IPS-18a (cell line): ENCODE data around the gene USP22.
"Not testable (repeated sequence)": the region's sequence is repeated elsewhere in the genome, so short reads cannot be mapped to it uniquely, and the experiment has no call there.

Source experiments
- H3K27ac ChIP-seq: one replicate; pipeline ENCODE4 v1.5.1; 2013; ENCODE audit warnings: low read length
- H3K27me3 ChIP-seq: one replicate; pipeline ENCODE4 v1.6.1; 2013; ENCODE audit warnings: mild to moderate bottlenecking, low read length; ENCODE audit not compliant: control insufficient read depth, insufficient read depth
- H3K36me3 ChIP-seq: one replicate; pipeline ENCODE4 v1.6.1; 2013; ENCODE audit warnings: low read depth, low read length; ENCODE audit not compliant: control insufficient read depth
- H3K4me1 ChIP-seq: one replicate; pipeline ENCODE4 v1.6.1; 2013; ENCODE audit warnings: low read depth, low read length; ENCODE audit not compliant: control insufficient read depth
- H3K4me3 ChIP-seq: one replicate; pipeline ENCODE4 v1.5.1; 2013; ENCODE audit warnings: low read length
- H3K9ac ChIP-seq: one replicate; pipeline ENCODE4 v1.6.1; 2013; ENCODE audit warnings: mild to moderate bottlenecking, low read length, moderate library complexity
- H3K9me3 ChIP-seq: one replicate; pipeline ENCODE4 v1.6.1; 2013; ENCODE audit warnings: low read depth, low read length; ENCODE audit not compliant: control insufficient read depth

USP22 gene

GRCh38 chr17:21042458-21043295, at the start of gene USP22:
TSS of gene USP22 (minus strand) at chr17:21043011. CDS start at chr17:21042835, 176 bp downstream.
- no peaks in the 10 kb centered on the region for H3K27me3 ChIP-seq

DNA sequence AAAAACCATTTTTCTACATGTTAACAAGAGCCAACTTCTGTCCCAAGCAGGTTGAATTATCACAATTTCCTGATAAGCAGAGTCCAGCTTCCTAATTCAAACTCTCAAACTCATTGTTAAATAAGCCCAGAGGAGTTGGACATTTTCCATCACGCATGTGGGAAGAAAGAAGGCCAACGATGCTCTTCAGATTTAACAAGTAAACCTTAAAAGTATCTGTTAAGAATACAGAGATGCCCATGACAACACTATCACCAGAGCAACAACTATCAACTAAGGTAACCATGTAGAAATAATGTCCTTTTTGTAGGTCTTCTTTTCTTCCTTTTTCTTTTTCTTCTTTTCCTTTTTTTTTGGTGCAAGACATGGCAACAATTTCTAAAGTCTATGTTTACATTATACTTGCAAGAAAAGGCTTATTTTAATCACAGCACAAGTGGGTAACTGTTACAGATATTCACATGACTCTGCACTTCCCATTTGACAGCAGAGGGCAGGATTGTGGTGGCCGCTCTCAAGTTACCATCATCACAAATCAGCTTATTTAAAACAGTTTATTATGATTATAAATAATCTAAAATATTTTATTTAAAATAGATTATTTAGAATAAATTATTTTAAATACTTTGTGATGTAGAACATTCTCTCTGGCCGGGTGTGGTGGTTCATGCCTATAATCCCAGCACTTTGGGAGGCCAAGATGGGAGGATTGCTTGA, 48.2 kb upstream of the USP22 start:
- Histone ChIP-seq H3K27me3 (no peaks in the 10 kb centered on the region), H3K36me3 (no peaks in the 10 kb centered on the region), H3K27ac (no peak overlapping the region)

More at GRCh38 chr17:21042458-21043295, at the start of gene USP22:
- H3K27ac ChIP-seq: peak within 1 kb of the TSS; percentile 97
- peak within 1 kb of the TSS; percentile 100 for H3K9ac ChIP-seq
- peaks cover 11% of the 10 kb centered on the region for H3K4me1 ChIP-seq
- peaks cover 2% of the 10 kb centered on the region for H3K36me3 ChIP-seq
- no peaks in the 10 kb centered on the region for H3K9me3 ChIP-seq
- peak within 1 kb of the TSS; percentile 98 for H3K4me3 ChIP-seq

DNA sequence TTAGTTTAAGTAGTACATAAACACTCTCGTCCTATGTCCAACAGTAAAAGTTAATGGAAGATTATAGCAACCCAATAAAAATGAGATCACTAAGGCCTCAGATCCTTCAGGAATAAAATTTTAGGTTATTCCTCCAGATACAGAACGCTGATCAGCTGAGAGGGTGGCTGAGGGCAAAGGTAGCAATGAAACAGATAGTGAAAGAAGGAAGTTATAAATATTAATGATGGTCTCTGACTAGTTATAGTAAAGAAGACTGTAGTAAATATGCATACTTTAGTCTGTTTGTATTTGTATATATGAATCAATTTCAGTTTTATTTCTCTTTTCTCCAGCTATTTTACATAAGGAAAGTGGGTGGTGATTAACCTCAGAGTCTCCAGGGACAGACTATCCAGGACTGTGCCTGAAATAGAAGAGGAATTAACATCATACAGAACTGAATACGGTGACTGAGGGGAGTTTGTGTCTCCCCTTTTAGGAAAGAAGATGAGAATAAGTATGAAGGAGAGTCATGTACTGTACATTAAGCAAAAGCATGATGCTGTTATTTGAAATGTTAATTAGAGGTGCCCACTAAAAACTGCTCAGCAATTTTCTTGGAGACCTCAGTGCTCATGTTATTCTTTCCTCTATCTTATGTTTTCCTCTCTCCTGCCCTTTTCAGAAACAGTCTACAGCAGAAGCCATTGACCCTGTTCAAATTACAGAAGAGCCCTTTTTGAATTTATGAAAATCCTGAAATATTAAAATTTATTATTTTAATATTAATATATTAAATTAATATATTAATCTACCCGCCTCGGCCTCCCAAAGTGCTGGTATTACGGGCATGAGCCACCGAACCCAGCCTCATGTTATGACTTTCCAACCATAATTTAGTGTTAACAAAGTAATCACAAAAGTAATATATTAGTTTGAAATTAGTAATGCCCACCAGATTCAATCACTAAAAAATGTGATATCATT, 47.4 kb upstream of the USP22 start:
- no peaks in the 10 kb centered on the region for H3K9me3 ChIP-seq
- H3K36me3 ChIP-seq: no peaks in the 10 kb centered on the region
- H3K4me3 ChIP-seq: no peak overlapping the region
- H3K9ac ChIP-seq: no peak overlapping the region
- no peaks in the 10 kb centered on the region for H3K27me3 ChIP-seq
- no peak overlapping the region for H3K27ac ChIP-seq
- no peaks in the 10 kb centered on the region for H3K4me1 ChIP-seq

More for the DNA sequence above, 48.2 kb upstream of the USP22 start:
- no peak overlapping the region for H3K4me3 ChIP-seq
- no peak overlapping the region for H3K9ac ChIP-seq
- no peaks in the 10 kb centered on the region for H3K9me3 ChIP-seq
- H3K4me1 ChIP-seq: no peaks in the 10 kb centered on the region

- Histone ChIP-seq H3K4me1 (no peaks in the 10 kb centered on the region), H3K9me3 (no peaks in the 10 kb centered on the region), H3K27ac (no peak overlapping the region), H3K4me3 (no peak overlapping the region), H3K36me3 (no peaks in the 10 kb centered on the region), H3K9ac (no peak overlapping the region), H3K27me3 (no peaks in the 10 kb centered on the region)
Observed at GRCh38 chr17:21089145-21089544, 46.3 kb upstream of the USP22 start.

- H3K4me3 ChIP-seq: no peak overlapping the region
- H3K27ac ChIP-seq: no peak overlapping the region
- no peaks in the 10 kb centered on the region for H3K4me1 ChIP-seq
- H3K9ac ChIP-seq: no peak overlapping the region
- no peaks in the 10 kb centered on the region for H3K27me3 ChIP-seq
- H3K36me3 ChIP-seq: no peaks in the 10 kb centered on the region
- no peaks in the 10 kb centered on the region for H3K9me3 ChIP-seq
Observed at GRCh38 chr17:21085707-21086106, 42.9 kb upstream of the USP22 start.

GRCh38 chr17:21085280-21085679, 42.5 kb upstream of the USP22 start:
- not testable (repeated sequence) for H3K4me3 ChIP-seq, H3K4me1 ChIP-seq, H3K9ac ChIP-seq, H3K27me3 ChIP-seq, H3K27ac ChIP-seq, H3K9me3 ChIP-seq, H3K36me3 ChIP-seq

DNA sequence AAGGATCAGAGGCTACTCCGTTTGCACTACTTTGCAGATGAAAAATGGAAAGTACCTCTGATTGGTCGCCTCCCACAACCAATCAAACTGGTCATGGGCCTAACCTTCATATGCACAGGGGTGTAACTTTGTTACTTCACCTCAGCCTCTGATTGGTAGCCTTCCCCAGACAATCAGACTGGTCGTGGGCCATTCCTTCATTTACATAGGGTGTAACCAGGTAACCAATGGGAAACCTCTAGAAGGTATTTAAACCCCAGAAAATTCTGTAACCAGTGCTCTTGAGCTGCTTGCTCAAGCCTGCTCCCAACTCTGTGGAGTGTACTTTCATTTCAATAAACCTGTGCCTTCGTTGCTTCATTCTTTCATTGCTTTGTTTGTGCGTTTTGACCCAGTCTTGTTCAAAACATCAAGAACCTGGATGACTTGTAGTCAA, 39.2 kb upstream of the USP22 start:
- H3K27ac ChIP-seq: no peak overlapping the region
- H3K27me3 ChIP-seq: no peaks in the 10 kb centered on the region
- H3K36me3 ChIP-seq: no peaks in the 10 kb centered on the region
- no peak overlapping the region for H3K4me3 ChIP-seq
- H3K4me1 ChIP-seq: no peaks in the 10 kb centered on the region
- H3K9ac ChIP-seq: no peak overlapping the region
- no peaks in the 10 kb centered on the region for H3K9me3 ChIP-seq

GRCh38 chr17:21079196-21079595, 36.4 kb upstream of the USP22 start:
- Histone ChIP-seq H3K4me3 (no peak overlapping the region), H3K36me3 (no peaks in the 10 kb centered on the region), H3K27ac (no peak overlapping the region), H3K9ac (no peak overlapping the region), H3K4me1 (no peaks in the 10 kb centered on the region), H3K9me3 (no peaks in the 10 kb centered on the region), H3K27me3 (no peaks in the 10 kb centered on the region)

GRCh38 chr17:21078016-21078780, 35.4 kb upstream of the USP22 start:
- Histone ChIP-seq H3K9ac (no peak overlapping the region), H3K9me3 (no peaks in the 10 kb centered on the region), H3K27ac (no peak overlapping the region), H3K27me3 (no peaks in the 10 kb centered on the region), H3K36me3 (no peaks in the 10 kb centered on the region), H3K4me1 (no peaks in the 10 kb centered on the region), H3K4me3 (no peak overlapping the region)

- Histone ChIP-seq H3K27me3 (no peaks in the 10 kb centered on the region), H3K9ac (no peak overlapping the region), H3K36me3 (no peaks in the 10 kb centered on the region), H3K4me1 (no peaks in the 10 kb centered on the region), H3K27ac (no peak overlapping the region), H3K9me3 (no peaks in the 10 kb centered on the region), H3K4me3 (no peak overlapping the region)
Observed at GRCh38 chr17:21077281-21077680, 34.5 kb upstream of the USP22 start.
